Gastroesophageal sphincter (tissue), 4 donors: ENCODE data around the gene MYLK4. TPM values are rescaled to one million over a fixed set of nuclear protein-coding genes. Genes with fewer than 3 reads are reported as not detected.

ENCODE experiments used
- ATAC-seq: fragments of 150-250 bp; one replicate; pipeline ENCODE4 v1.9.1; 2016; ENCODE audit warnings: mild to moderate bottlenecking, moderate library complexity
- H3K27ac ChIP-seq, 4 donors: fragments of 200-600 bp; sonication (generic) in 3 of 4; 1 replicate in 3 of 4; 2 replicates in 1 of 4; pipeline ENCODE4 v1.5.1; 2016 to 2019
- H3K27me3 ChIP-seq: fragments of 200-600 bp; sonication (generic); one replicate; pipeline ENCODE4 v1.5.1; 2019
- H3K36me3 ChIP-seq, 2 donors: fragments of 200-600 bp; sonication (generic); one replicate each; pipeline ENCODE4 v1.5.1; 2019; ENCODE audit warnings: control low read depth in 1 of 2
- H3K4me1 ChIP-seq, 3 donors: fragments of 200-600 bp; sonication (generic); 1 replicate in 2 of 3; 2 replicates in 1 of 3; pipeline ENCODE4 v1.5.1; 2016 to 2019; ENCODE audit warnings: control low read depth in 2 of 3
- H3K4me3 ChIP-seq, 2 donors: fragments of 200-600 bp; sonication (generic); one replicate each; pipeline ENCODE4 v1.5.1; 2019; ENCODE audit warnings: mild to moderate bottlenecking in 1 of 2, moderate library complexity in 1 of 2
- H3K9me3 ChIP-seq, 3 donors: fragments of 200-600 bp; sonication (generic); one replicate each; pipeline ENCODE4 v1.5.1; 2017 to 2019; ENCODE audit warnings: control low read depth in 2 of 3
- CTCF ChIP-seq, 4 experiments: fragments of 200-600 bp in 2 of 4; fragments of 450-650 bp in 2 of 4; sonication (generic) in 1 of 4; IDR thresholded peaks; one replicate each; pipeline ENCODE4 v1.5.1; 2017 to 2019; ENCODE audit warnings: antibody characterized with exemption in 4 of 4, mild to moderate bottlenecking in 2 of 4, moderate library complexity in 2 of 4
- EP300 ChIP-seq: sonication (generic); formaldehyde crosslinking; IDR thresholded peaks from one replicate; pipeline ENCODE4 v1.6.1; 2017; ENCODE audit warnings: antibody characterized with exemption, mild to moderate bottlenecking
- POLR2A ChIP-seq, 2 donors: fragments of 450-650 bp; IDR thresholded peaks; one replicate each; pipeline ENCODE4 v1.6.1; 2017; ENCODE audit warnings: antibody characterized with exemption in 2 of 2, mild to moderate bottlenecking in 2 of 2, moderate library complexity in 1 of 2
- POLR2AphosphoS5 ChIP-seq: sonication (generic); formaldehyde crosslinking; IDR thresholded peaks from one replicate; pipeline ENCODE4 v1.6.1; 2017; ENCODE audit warnings: antibody characterized with exemption
- WGBS, 2 donors: methylation state at CpG; one replicate each; pipeline ENCODE4 v1.1.5; 2018; ENCODE audit warnings: low coverage in 1 of 2; 5-methylcytosine and 5-hydroxymethylcytosine counted together
- total RNA-seq, 4 donors: library from RNA; depleted of rRNA; stranded (reverse); fragments of >200 nt; gene quantifications; one replicate each; pipeline ENCODE4 v1.1.0, GENCODE V29; 2016

The MYLK4 gene
- total RNA-seq, 4 donors from 2014 or later = 0.31 to 1.2 (median 0.56) TPM

- ATAC-seq = no peak
- WGBS, 2 donors = 45 to 52% methylated on average over 5 to 9 of the region's 9 CpGs
- Histone ChIP-seq H3K36me3 (peaks cover 0 to 21% of the 10 kb centered on the region in 2 donors), H3K27ac (peak overlapping the region in 3 of 4 donors; percentile 5 to 99 (median 95)), H3K9me3 (no peaks in the 10 kb centered on the region), H3K27me3 (no peaks in the 10 kb centered on the region), H3K4me1 (peaks cover 0 to 69% (median 21%) of the 10 kb centered on the region in 3 donors), H3K4me3 (peak overlapping the region; percentile 74 to 87)
- TF ChIP-seq POLR2A (IDR thresholded peaks at IDR 0.05) (no peak), EP300 (no peak), POLR2AphosphoS5 (no peak), CTCF (IDR thresholded peaks at IDR 0.05) (no peak)
These were observed 17.2 kb upstream of the MYLK4 start for GRCh38 chr6:2767657-2768524.

GRCh38 chr6:2766767-2767656, 16.3 kb upstream of the MYLK4 start:
- H3K36me3 ChIP-seq = peaks cover 0 to 19% of the 10 kb centered on the region in 2 donors
- H3K9me3 ChIP-seq = no peaks in the 10 kb centered on the region
- H3K27me3 ChIP-seq = no peaks in the 10 kb centered on the region
- TF ChIP-seq CTCF (IDR thresholded peaks at IDR 0.05) (peak in 2 of 4 experiments; percentile 3 to 15), EP300 (no peak)
- ATAC-seq = no peak
- H3K4me3 ChIP-seq = peak overlapping the region; percentile 74 to 87
- peak overlapping the region; percentile 87 to 99 (median 94) for H3K27ac ChIP-seq
- H3K4me1 ChIP-seq = peaks cover 0 to 61% (median 21%) of the 10 kb centered on the region in 3 donors
- WGBS, 2 donors = 3 to 7% methylated on average over 13 of the region's 13 CpGs

GRCh38 chr6:2765896-2766766, 15.4 kb upstream of the MYLK4 start:
- WGBS, 2 donors = 0% methylated on average over 3 of the region's 91 CpGs
- H3K27ac ChIP-seq = peak overlapping the region; percentile 87 to 99 (median 94)
- H3K27me3 ChIP-seq = no peaks in the 10 kb centered on the region
- peaks cover 0 to 13% of the 10 kb centered on the region in 2 donors for H3K36me3 ChIP-seq
- TF ChIP-seq POLR2A (IDR thresholded peaks at IDR 0.05) (peak in 1 of 2 donors; percentile 12), CTCF (IDR thresholded peaks at IDR 0.05) (no peak), POLR2AphosphoS5 (peak; percentile 12), EP300 (no peak)
- peak overlapping the region; percentile 74 to 87 for H3K4me3 ChIP-seq
- H3K9me3 ChIP-seq = no peaks in the 10 kb centered on the region
- ATAC-seq = peak; percentile 20
- H3K4me1 ChIP-seq = peaks cover 0 to 55% (median 21%) of the 10 kb centered on the region in 3 donors

DNA sequence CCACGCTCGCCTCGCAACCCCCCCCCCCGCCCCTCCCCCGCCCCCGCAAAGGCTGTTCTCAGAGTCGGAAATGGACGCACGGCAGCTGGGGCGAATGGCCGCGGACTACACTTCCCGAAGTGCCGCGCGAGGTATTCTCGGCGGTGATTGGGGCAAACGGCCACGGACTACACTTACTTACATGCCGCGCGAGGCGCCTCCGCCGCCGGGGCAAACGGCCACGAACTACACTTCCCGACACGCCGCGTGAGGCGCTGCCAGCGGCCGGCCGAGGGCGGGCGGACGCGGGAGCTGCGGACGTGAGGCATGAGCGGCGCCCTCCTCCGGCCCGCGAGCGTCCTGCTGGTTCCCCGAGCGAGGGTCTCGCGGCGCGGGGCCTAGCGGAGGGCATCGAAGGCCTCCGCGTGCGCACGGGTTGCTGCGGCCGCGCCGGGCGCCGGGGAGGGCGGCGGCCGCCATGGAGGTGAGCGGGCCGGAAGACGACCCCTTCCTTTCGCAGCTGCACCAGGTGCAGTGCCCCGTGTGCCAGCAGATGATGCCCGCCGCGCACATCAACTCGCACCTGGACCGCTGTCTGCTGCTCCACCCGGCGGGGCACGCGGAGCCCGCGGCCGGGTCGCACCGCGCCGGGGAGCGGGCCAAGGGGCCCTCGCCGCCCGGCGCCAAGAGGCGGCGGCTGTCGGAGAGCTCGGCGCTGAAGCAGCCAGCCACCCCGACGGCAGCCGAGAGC, 14.6 kb upstream of the MYLK4 start, which contains the start of gene WRNIP1:
WRNIP1 (plus strand) TSS at position 228 of the 730 bp plus-strand sequence; CDS start at position 458, 230 bp downstream.
- Histone ChIP-seq H3K4me3 (peak within 1 kb of the TSS; percentile 74 to 87), H3K27ac (peak within 1 kb of the TSS; percentile 87 to 99 (median 94)), H3K36me3 (peaks cover 0 to 5% of the 10 kb centered on the region in 2 donors), H3K27me3 (no peaks in the 10 kb centered on the region), H3K4me1 (peaks cover 0 to 47% (median 21%) of the 10 kb centered on the region in 3 donors), H3K9me3 (no peaks in the 10 kb centered on the region)
- TF ChIP-seq POLR2AphosphoS5 (peak; percentile 71), POLR2A (IDR thresholded peaks at IDR 0.05) (peak; percentile 68 to 76), CTCF (IDR thresholded peaks at IDR 0.05) (peak; percentile 64 to 88 (median 80)), EP300 (no peak)
- WGBS, 2 donors = no CpG with 5 or more reads among the region's 104 CpGs
- peak; percentile 97 for ATAC-seq
